ENCODE data around the gene AAK1.
"Not testable (repeated sequence)": the region's sequence is repeated elsewhere in the genome, so short reads cannot be mapped to it uniquely, and the experiment has no call there.

Gene AAK1

GRCh38 chr2:69483024-69483423 lies 160.5 kb downstream of the AAK1 start:
- DNase-seq: no peak

- no peak for DNase-seq
Observed at GRCh38 chr2:69482471-69482870, 161.1 kb downstream of the AAK1 start.

- DNase-seq: no peak
Observed at GRCh38 chr2:69481421-69481820, 162.1 kb downstream of the AAK1 start.

GRCh38 chr2:69477627-69478026 lies 165.9 kb downstream of the AAK1 start:
- no peak for DNase-seq

- no peak for DNase-seq
Observed at GRCh38 chr2:69474688-69475087, 168.9 kb downstream of the AAK1 start.

GRCh38 chr2:69471793-69472192 lies 171.7 kb downstream of the AAK1 start:
- no peak for DNase-seq

GRCh38 chr2:69470911-69471310 lies 172.6 kb downstream of the AAK1 start:
- no peak for DNase-seq

GRCh38 chr2:69469784-69470183 lies 173.8 kb downstream of the AAK1 start:
- no peak for DNase-seq

- no peak for DNase-seq
Observed at GRCh38 chr2:69469375-69469774, 174.2 kb downstream of the AAK1 start.

GRCh38 chr2:69466728-69467127 lies 176.8 kb downstream of the AAK1 start:
- no peak for DNase-seq

GRCh38 chr2:69465513-69466456 lies 177.8 kb downstream of the AAK1 start:
- no peak for DNase-seq

GRCh38 chr2:69464575-69464974 lies 179.0 kb downstream of the AAK1 start:
- DNase-seq: no peak

GRCh38 chr2:69462780-69463179 lies 180.8 kb downstream of the AAK1 start:
- DNase-seq: no peak

GRCh38 chr2:69461404-69461803 lies 182.1 kb downstream of the AAK1 start:
- no peak for DNase-seq

- DNase-seq: no peak
Observed at GRCh38 chr2:69459936-69460335, 183.6 kb downstream of the AAK1 start.

GRCh38 chr2:69456950-69457445 lies 186.5 kb downstream of the AAK1 start:
- DNase-seq: peak in 1 of 4 experiments; percentile 22

GRCh38 chr2:69456154-69456553 lies 187.4 kb downstream of the AAK1 start:
- DNase-seq: no peak

- DNase-seq: no peak
Observed at GRCh38 chr2:69454976-69455375, 188.6 kb downstream of the AAK1 start.

GRCh38 chr2:69453475-69454129 lies 189.9 kb downstream of the AAK1 start:
- DNase-seq: no peak

- DNase-seq: no peak
Observed at GRCh38 chr2:69452687-69453086, 190.9 kb downstream of the AAK1 start.

GRCh38 chr2:69450735-69451416 lies 192.7 kb downstream of the AAK1 start:
- no peak for DNase-seq

GRCh38 chr2:69449906-69450305 lies 193.6 kb downstream of the AAK1 start:
- no peak for DNase-seq

GRCh38 chr2:69443673-69444072 lies 199.9 kb downstream of the AAK1 start:
- not testable (repeated sequence) for DNase-seq

Measured in suppressor macrophage (primary cell).